Measurements from ENCODE around the gene CD93.

DNA sequence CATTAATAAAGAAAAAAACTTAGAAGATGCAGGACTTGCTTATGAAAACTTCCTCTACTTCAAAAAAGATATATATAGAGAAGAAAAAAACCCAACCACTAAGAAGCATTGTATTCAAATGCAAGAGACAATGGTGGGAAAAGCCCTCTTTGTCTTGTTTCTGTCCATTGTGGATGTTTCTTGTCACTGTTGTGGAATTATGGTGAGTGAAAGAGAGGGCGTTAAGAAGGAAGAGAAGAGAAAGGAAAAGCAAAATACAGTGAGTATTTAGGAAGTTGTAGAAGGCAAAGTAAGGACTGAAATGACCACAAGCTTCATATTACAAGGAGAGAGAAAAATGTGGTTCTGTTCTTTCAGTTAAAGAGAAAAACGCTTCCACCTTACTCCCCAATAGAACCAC is 22.5 kb downstream of the CD93 start:
- TF ChIP-seq, protein P1, sequence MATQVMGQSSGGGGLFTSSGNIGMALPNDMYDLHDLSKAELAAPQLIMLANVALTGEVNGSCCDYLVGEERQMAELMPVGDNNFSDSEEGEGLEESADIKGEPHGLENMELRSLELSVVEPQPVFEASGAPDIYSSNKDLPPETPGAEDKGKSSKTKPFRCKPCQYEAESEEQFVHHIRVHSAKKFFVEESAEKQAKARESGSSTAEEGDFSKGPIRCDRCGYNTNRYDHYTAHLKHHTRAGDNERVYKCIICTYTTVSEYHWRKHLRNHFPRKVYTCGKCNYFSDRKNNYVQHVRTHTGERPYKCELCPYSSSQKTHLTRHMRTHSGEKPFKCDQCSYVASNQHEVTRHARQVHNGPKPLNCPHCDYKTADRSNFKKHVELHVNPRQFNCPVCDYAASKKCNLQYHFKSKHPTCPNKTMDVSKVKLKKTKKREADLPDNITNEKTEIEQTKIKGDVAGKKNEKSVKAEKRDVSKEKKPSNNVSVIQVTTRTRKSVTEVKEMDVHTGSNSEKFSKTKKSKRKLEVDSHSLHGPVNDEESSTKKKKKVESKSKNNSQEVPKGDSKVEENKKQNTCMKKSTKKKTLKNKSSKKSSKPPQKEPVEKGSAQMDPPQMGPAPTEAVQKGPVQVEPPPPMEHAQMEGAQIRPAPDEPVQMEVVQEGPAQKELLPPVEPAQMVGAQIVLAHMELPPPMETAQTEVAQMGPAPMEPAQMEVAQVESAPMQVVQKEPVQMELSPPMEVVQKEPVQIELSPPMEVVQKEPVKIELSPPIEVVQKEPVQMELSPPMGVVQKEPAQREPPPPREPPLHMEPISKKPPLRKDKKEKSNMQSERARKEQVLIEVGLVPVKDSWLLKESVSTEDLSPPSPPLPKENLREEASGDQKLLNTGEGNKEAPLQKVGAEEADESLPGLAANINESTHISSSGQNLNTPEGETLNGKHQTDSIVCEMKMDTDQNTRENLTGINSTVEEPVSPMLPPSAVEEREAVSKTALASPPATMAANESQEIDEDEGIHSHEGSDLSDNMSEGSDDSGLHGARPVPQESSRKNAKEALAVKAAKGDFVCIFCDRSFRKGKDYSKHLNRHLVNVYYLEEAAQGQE (IDR thresholded peaks at IDR 0.05), result no peak
- TF ChIP-seq, protein P2, sequence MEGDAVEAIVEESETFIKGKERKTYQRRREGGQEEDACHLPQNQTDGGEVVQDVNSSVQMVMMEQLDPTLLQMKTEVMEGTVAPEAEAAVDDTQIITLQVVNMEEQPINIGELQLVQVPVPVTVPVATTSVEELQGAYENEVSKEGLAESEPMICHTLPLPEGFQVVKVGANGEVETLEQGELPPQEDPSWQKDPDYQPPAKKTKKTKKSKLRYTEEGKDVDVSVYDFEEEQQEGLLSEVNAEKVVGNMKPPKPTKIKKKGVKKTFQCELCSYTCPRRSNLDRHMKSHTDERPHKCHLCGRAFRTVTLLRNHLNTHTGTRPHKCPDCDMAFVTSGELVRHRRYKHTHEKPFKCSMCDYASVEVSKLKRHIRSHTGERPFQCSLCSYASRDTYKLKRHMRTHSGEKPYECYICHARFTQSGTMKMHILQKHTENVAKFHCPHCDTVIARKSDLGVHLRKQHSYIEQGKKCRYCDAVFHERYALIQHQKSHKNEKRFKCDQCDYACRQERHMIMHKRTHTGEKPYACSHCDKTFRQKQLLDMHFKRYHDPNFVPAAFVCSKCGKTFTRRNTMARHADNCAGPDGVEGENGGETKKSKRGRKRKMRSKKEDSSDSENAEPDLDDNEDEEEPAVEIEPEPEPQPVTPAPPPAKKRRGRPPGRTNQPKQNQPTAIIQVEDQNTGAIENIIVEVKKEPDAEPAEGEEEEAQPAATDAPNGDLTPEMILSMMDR (IDR thresholded peaks at IDR 0.05; ENCODE audit: low read depth, low read length, missing input control), result no peak
- TF ChIP-seq TAF1 (conservative IDR thresholded peaks at IDR 0.05) (no peak), RAD21 (IDR thresholded peaks at IDR 0.05) (no peak), JUND (IDR thresholded peaks at IDR 0.05) (no peak), SP1 (IDR thresholded peaks at IDR 0.05) (no peak), YY1 (IDR thresholded peaks at IDR 0.05) (no peak)
- TF ChIP-seq, protein P3, sequence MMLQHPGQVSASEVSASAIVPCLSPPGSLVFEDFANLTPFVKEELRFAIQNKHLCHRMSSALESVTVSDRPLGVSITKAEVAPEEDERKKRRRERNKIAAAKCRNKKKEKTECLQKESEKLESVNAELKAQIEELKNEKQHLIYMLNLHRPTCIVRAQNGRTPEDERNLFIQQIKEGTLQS (IDR thresholded peaks at IDR 0.05), result no peak
- TF ChIP-seq, protein P4, sequence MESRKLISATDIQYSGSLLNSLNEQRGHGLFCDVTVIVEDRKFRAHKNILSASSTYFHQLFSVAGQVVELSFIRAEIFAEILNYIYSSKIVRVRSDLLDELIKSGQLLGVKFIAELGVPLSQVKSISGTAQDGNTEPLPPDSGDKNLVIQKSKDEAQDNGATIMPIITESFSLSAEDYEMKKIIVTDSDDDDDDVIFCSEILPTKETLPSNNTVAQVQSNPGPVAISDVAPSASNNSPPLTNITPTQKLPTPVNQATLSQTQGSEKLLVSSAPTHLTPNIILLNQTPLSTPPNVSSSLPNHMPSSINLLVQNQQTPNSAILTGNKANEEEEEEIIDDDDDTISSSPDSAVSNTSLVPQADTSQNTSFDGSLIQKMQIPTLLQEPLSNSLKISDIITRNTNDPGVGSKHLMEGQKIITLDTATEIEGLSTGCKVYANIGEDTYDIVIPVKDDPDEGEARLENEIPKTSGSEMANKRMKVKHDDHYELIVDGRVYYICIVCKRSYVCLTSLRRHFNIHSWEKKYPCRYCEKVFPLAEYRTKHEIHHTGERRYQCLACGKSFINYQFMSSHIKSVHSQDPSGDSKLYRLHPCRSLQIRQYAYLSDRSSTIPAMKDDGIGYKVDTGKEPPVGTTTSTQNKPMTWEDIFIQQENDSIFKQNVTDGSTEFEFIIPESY (IDR thresholded peaks at IDR 0.05), result no peak
